Measurements from ENCODE around the gene ADCY7.

DNA sequence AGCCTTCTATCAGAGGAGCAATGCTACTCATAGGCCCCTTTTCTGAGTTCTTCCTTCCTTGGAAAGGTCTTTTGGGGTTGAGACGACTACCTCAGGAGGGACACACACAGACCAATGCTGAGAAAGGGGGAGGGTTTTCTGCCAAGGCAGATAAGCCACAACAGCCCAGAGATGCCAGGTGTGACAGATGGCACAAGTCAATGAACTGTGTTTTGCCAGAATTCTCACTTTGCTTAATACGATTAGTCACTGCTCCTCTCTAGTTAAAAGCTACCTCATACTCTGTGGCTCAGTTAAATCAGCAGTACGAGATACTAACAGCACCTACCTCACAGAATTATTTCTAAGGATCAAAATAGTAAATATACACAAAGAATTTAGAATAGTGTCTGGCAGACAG is 94.4 kb downstream of the ADCY7 start:
- TF ChIP-seq, protein P1, sequence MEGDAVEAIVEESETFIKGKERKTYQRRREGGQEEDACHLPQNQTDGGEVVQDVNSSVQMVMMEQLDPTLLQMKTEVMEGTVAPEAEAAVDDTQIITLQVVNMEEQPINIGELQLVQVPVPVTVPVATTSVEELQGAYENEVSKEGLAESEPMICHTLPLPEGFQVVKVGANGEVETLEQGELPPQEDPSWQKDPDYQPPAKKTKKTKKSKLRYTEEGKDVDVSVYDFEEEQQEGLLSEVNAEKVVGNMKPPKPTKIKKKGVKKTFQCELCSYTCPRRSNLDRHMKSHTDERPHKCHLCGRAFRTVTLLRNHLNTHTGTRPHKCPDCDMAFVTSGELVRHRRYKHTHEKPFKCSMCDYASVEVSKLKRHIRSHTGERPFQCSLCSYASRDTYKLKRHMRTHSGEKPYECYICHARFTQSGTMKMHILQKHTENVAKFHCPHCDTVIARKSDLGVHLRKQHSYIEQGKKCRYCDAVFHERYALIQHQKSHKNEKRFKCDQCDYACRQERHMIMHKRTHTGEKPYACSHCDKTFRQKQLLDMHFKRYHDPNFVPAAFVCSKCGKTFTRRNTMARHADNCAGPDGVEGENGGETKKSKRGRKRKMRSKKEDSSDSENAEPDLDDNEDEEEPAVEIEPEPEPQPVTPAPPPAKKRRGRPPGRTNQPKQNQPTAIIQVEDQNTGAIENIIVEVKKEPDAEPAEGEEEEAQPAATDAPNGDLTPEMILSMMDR (IDR thresholded peaks at IDR 0.05): no peak
- TF ChIP-seq POLR2A (IDR thresholded peaks at IDR 0.05): no peak

Data from ovary (tissue), 3 donors.